Gastrocnemius medialis (tissue), 4 donors: ENCODE results near the gene OCA2.

Experiments
- CTCF ChIP-seq, 5 experiments: fragments of 450-650 bp in 3 of 5; fragments of 200-600 bp in 2 of 5; sonication (generic) in 2 of 5; IDR thresholded peaks in 4 of 5; conservative IDR thresholded peaks in 1 of 5; 1 replicate in 4 of 5; 2 replicates in 1 of 5; pipeline ENCODE4 v1.5.1; 2016 to 2019; ENCODE audit warnings: antibody characterized with exemption in 5 of 5, mild to moderate bottlenecking in 3 of 5, moderate library complexity in 3 of 5
- POLR2A ChIP-seq, 2 donors: fragments of 450-650 bp; IDR thresholded peaks; one replicate each; pipeline ENCODE4 v1.6.1; 2017; ENCODE audit warnings: antibody characterized with exemption in 2 of 2, mild to moderate bottlenecking in 2 of 2, moderate library complexity in 2 of 2

DNA sequence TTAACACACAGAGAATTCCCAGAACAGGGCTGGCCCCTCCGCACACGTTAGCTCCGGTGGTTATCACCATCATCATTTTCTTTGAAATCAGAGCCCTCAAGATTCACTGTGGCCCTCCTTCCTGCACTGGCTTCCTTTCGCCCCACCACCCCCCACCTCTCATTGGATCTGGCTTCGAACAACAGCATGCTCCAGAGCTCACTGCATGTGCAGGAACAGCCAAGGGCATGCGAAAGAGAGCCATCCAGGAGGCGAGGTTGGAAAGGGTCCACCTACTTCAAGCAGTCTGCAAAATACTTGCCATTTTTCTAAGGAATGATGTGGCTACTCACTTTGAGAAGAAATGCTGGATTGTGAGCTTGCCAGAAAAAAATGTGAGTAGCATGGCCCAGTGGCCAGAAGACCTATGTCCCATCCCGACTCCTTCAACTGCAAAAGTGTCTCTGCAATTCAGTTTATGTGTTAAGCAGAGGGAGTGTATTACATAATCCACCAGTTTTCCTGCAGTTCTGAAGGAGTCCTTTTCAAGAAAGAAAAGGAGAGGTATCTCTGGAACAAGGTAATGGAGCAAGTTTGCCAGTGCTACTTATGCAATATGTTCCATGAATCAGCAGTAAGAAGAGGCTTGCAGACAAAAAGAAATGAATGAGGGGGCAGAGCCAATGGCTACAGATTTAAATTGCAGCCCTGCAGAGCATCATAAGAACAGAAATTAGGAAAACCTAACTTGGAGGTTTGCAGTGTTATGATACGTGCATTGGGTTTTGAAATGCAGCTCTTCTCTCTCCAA, 92.8 kb downstream of the OCA2 start:
- TF ChIP-seq CTCF (IDR thresholded peaks at IDR 0.05 in 4 of 5, conservative IDR thresholded peaks at IDR 0.05 in 1 of 5) (no peak), POLR2A (IDR thresholded peaks at IDR 0.05) (no peak)
